Right lobe of liver (tissue), 6 donors: ENCODE measurements around the gene TRIM38. TPM values are rescaled to one million over a fixed set of nuclear protein-coding genes. Genes with fewer than 3 reads are reported as not detected.

Experiments
- ATAC-seq, 4 donors: fragments of 200-7000 bp; cut with Tn5 transposase; one replicate each; pipeline ENCODE4 v1.9.1; 2020; ENCODE audit warnings: mild to moderate bottlenecking in 4 of 4, moderate library complexity in 4 of 4
- DNase-seq, 3 donors: peaks; one replicate each; pipeline ENCODE4 v3.0.0-alpha.2; 2020
- H3K27ac ChIP-seq, 3 donors: fragments of 200-600 bp; one replicate each; pipeline ENCODE4 v1.8.0; 2022
- H3K27me3 ChIP-seq, 2 donors: fragments of 200-600 bp; one replicate each; pipeline ENCODE4 v1.8.0; 2022
- H3K36me3 ChIP-seq, 4 donors: fragments of 200-600 bp; sonication (generic) in 1 of 4; one replicate each; pipeline versions ENCODE4 v1.5.1 to v1.8.0; 2017 to 2022; ENCODE audit warnings: control low read depth in 1 of 4
- H3K4me1 ChIP-seq, 4 donors: fragments of 200-600 bp; sonication (generic) in 1 of 4; one replicate each; pipeline versions ENCODE4 v1.5.1 to v1.8.0; 2017 to 2022; ENCODE audit warnings: control low read depth in 1 of 4
- H3K4me3 ChIP-seq, 3 donors: fragments of 200-600 bp; one replicate each; pipeline ENCODE4 v1.8.0; 2022
- H3K9me3 ChIP-seq, 4 donors: fragments of 200-600 bp; sonication (generic) in 1 of 4; one replicate each; pipeline versions ENCODE4 v1.5.1 to v1.8.0; 2017 to 2022; ENCODE audit warnings: control low read depth in 1 of 4
- CTCF ChIP-seq, 4 donors: fragments of 200-600 bp in 3 of 4; fragments of 450-650 bp in 1 of 4; IDR thresholded peaks; one replicate each; pipeline versions ENCODE4 v1.5.1 to v1.8.0; 2016 to 2022; ENCODE audit warnings: antibody characterized with exemption in 4 of 4, mild to moderate bottlenecking in 2 of 4
- POLR2A ChIP-seq: fragments of 450-650 bp; IDR thresholded peaks from one replicate; pipeline ENCODE4 v1.6.1; 2017; ENCODE audit warnings: antibody characterized with exemption, mild to moderate bottlenecking
- WGBS: methylation state at CpG from one replicate; pipeline ENCODE4 v1.1.6; 2018; ENCODE audit warnings: low coverage, low lambda C conversion rate; ENCODE audit not compliant: insufficient coverage; ENCODE audit errors: missing lambda C conversion rate; 5-methylcytosine and 5-hydroxymethylcytosine counted together
- intact Hi-C, 2 donors: fragments of 100-400 bp; cut with DNase I; formaldehyde crosslinking; loops; one replicate each; pipeline versions ENCODE4 v1.11.2 to v1.14.1; 2022
- total RNA-seq, 6 experiments: library from RNA; depleted of rRNA in 2 of 6; stranded (reverse); fragments of >200 nt in 2 of 6; fragmentation: NEBNext Ultra II Directional in 3 of 6; extraction: Animal tissue kit (Norgen Biotek cat#: 25700) in 3 of 6; gene quantifications; one replicate each; pipeline versions ENCODE4 v1.1.0 to v1.2.4, GENCODE V29; 2016 to 2023
- donor health status: DM: no; HTN: yes; CAD: no.
- donor health status: DM: no; HTN: no; CAD: no.
- donor health status: DM: no; HTN: no; CAD: no.
- donor health status: DM: no; HTN: yes; CAD: no.
- donor health status: DM: no; HTN: yes; CAD: no.

TRIM38 gene
- total RNA-seq, 6 experiments from 2014 or later: 3.1 to 7.2 (median 4.5) TPM

GRCh38 chr6:26031595-26032339, 69.2 kb downstream of the TRIM38 start:
- intact Hi-C loops: no loop called here
- Histone ChIP-seq H3K4me1 (peaks cover 0 to 16% (median 9%) of the 10 kb centered on the region in 4 donors), H3K36me3 (no peaks in the 10 kb centered on the region), H3K4me3 (peak overlapping the region; percentile 46 to 62 (median 59)), H3K27me3 (no peaks in the 10 kb centered on the region), H3K9me3 (no peaks in the 10 kb centered on the region), H3K27ac (peak overlapping the region; percentile 65 to 80 (median 75))
- DNase-seq (peak; percentile 68 to 90 (median 78)), ATAC-seq (peak; percentile 72 to 81 (median 76))
- 1% methylated on average over 26 of the region's 44 CpGs for WGBS
- TF ChIP-seq CTCF (IDR thresholded peaks at IDR 0.05) (peak in 2 of 4 donors; percentile 10 to 29), POLR2A (peak; percentile 67)

GRCh38 chr6:26032340-26033084, 69.9 kb downstream of the TRIM38 start:
- ATAC-seq (peak; percentile 19 to 34 (median 24)), DNase-seq (no peak)
- Histone ChIP-seq H3K9me3 (no peaks in the 10 kb centered on the region), H3K36me3 (no peaks in the 10 kb centered on the region), H3K27me3 (no peaks in the 10 kb centered on the region), H3K4me1 (peaks cover 0 to 16% (median 9%) of the 10 kb centered on the region in 4 donors), H3K27ac (peak overlapping the region; percentile 65 to 80 (median 75)), H3K4me3 (peak overlapping the region; percentile 46 to 62 (median 59))
- no peak for TF ChIP-seq CTCF (IDR thresholded peaks at IDR 0.05)
- TF ChIP-seq POLR2A: no peak
- intact Hi-C loops: no loop called here
- WGBS: 0% methylated on average over 19 of the region's 19 CpGs

- peaks cover 0 to 16% (median 4%) of the 10 kb centered on the region in 4 donors for H3K4me1 ChIP-seq
- 0% methylated on average over 32 of the region's 47 CpGs for WGBS
These were observed 70.7 kb downstream of the TRIM38 start for GRCh38 chr6:26033085-26033940.

More at GRCh38 chr6:26033085-26033940, 70.7 kb downstream of the TRIM38 start:
- Histone ChIP-seq H3K27ac (peak overlapping the region; percentile 65 to 80 (median 75)), H3K4me3 (peak overlapping the region; percentile 46 to 62 (median 59)), H3K36me3 (no peaks in the 10 kb centered on the region), H3K27me3 (no peaks in the 10 kb centered on the region), H3K9me3 (no peaks in the 10 kb centered on the region)
- DNase-seq: peak; percentile 56 to 72 (median 68)
- TF ChIP-seq POLR2A (peak; percentile 93), CTCF (IDR thresholded peaks at IDR 0.05) (no peak)
- peak; percentile 78 to 92 (median 86) for ATAC-seq
- intact Hi-C loops: no loop called here
